ENCODE results near the gene PRSS3. TPM values are rescaled to one million over a fixed set of nuclear protein-coding genes. Genes with fewer than 3 reads are reported as not detected.
"Not testable (repeated sequence)": the region's sequence is repeated elsewhere in the genome, so short reads cannot be mapped to it uniquely, and the experiment has no call there.

PRSS3 gene
- total and polyA plus RNA-seq, 7 donors = 8.9 to 519 (median 247) TPM; not detected in 3

GRCh38 chr9:33797837-33798236, 2.5 kb downstream of the PRSS3 start:
- no peaks in the 10 kb centered on the region for H3K4me1 ChIP-seq
- intact Hi-C loops (cut with DNase I) = no loop called here
- H3K4me3 ChIP-seq = no peak overlapping the region
- no peaks in the 10 kb centered on the region for H3K36me3 ChIP-seq
- no peaks in the 10 kb centered on the region for H3K9me3 ChIP-seq
- 78 to 96% methylated on average over 8 of the region's 8 CpGs for WGBS, 2 donors
- no peak overlapping the region for H3K27ac ChIP-seq
- no peaks in the 10 kb centered on the region for H3K27me3 ChIP-seq
- no peak for DNase-seq
- TF ChIP-seq CTCF (IDR thresholded peaks at IDR 0.05) (no peak), POLR2A (IDR thresholded peaks at IDR 0.05) (no peak), EP300 (IDR thresholded peaks at IDR 0.05) (no peak), POLR2AphosphoS5 (IDR thresholded peaks at IDR 0.05) (no peak)

GRCh38 chr9:33798545-33798944, 3.2 kb downstream of the PRSS3 start:
- TF ChIP-seq EP300 (IDR thresholded peaks at IDR 0.05) (no peak), POLR2AphosphoS5 (IDR thresholded peaks at IDR 0.05) (no peak), CTCF (IDR thresholded peaks at IDR 0.05) (no peak), POLR2A (IDR thresholded peaks at IDR 0.05) (no peak)
- WGBS, 2 donors = 89 to 94% methylated on average over 10 of the region's 10 CpGs
- Histone ChIP-seq H3K27me3 (no peaks in the 10 kb centered on the region), H3K36me3 (no peaks in the 10 kb centered on the region), H3K9me3 (no peaks in the 10 kb centered on the region), H3K4me3 (no peak overlapping the region), H3K4me1 (no peaks in the 10 kb centered on the region), H3K27ac (no peak overlapping the region)
- intact Hi-C loops (cut with DNase I) = no loop called here
- no peak for DNase-seq

GRCh38 chr9:33799928-33800704, 4.8 kb downstream of the PRSS3 start:
- no peak for DNase-seq
- Histone ChIP-seq H3K36me3 (no peaks in the 10 kb centered on the region), H3K27ac (no peak overlapping the region), H3K27me3 (no peaks in the 10 kb centered on the region), H3K4me1 (no peaks in the 10 kb centered on the region), H3K9me3 (no peaks in the 10 kb centered on the region), H3K4me3 (no peak overlapping the region)
- no peak for TF ChIP-seq EP300 (IDR thresholded peaks at IDR 0.05)
- no peak for TF ChIP-seq POLR2A (IDR thresholded peaks at IDR 0.05)
- TF ChIP-seq POLR2AphosphoS5 (IDR thresholded peaks at IDR 0.05) = no peak
- TF ChIP-seq CTCF (IDR thresholded peaks at IDR 0.05) = no peak
- intact Hi-C loops (cut with DNase I) = no loop called here
- WGBS, 2 donors = 76 to 81% methylated on average over 9 of the region's 9 CpGs

- Histone ChIP-seq H3K27ac (no peak overlapping the region), H3K36me3 (no peaks in the 10 kb centered on the region), H3K4me3 (no peak overlapping the region), H3K9me3 (no peaks in the 10 kb centered on the region), H3K27me3 (no peaks in the 10 kb centered on the region), H3K4me1 (no peaks in the 10 kb centered on the region)
- DNase-seq = no peak
- intact Hi-C loops (cut with DNase I) = no loop called here
- TF ChIP-seq POLR2A (IDR thresholded peaks at IDR 0.05) = no peak
- no peak for TF ChIP-seq CTCF (IDR thresholded peaks at IDR 0.05)
- TF ChIP-seq POLR2AphosphoS5 (IDR thresholded peaks at IDR 0.05) = no peak
- TF ChIP-seq EP300 (IDR thresholded peaks at IDR 0.05) = no peak
- 69 to 73% methylated on average over 2 of the region's 2 CpGs for WGBS, 2 donors
These were observed 5.5 kb downstream of the PRSS3 start for GRCh38 chr9:33800886-33801285.

GRCh38 chr9:33801943-33802500, 6.7 kb downstream of the PRSS3 start:
- intact Hi-C loops (cut with DNase I); H3K9me3 ChIP-seq; DNase-seq; H3K4me3 ChIP-seq; H3K27me3 ChIP-seq; H3K36me3 ChIP-seq; H3K4me1 ChIP-seq; H3K27ac ChIP-seq: not testable (repeated sequence)
- WGBS, 2 donors = 98% methylated on average over 2 of the region's 2 CpGs

GRCh38 chr9:33804196-33804595, 8.8 kb downstream of the PRSS3 start:
- H3K27me3 ChIP-seq; H3K4me3 ChIP-seq; H3K36me3 ChIP-seq; H3K9me3 ChIP-seq; H3K4me1 ChIP-seq; DNase-seq; intact Hi-C loops (cut with DNase I); H3K27ac ChIP-seq: not testable (repeated sequence)
- 91 to 94% methylated on average over 3 of the region's 3 CpGs for WGBS, 2 donors
